HG02884 (cell line): Measurements from ENCODE around the gene PLEKHF1.

Experiments used
- ATAC-seq: cut with Tn5 transposase; IDR thresholded peaks from one replicate; pipeline ENCODE4 v1.9.1; 2021; ENCODE audit warnings: mild to moderate bottlenecking, moderate library complexity; ENCODE audit not compliant: unreplicated experiment

Gene PLEKHF1

GRCh38 chr19:29677001-29677817 is 11.9 kb downstream of the PLEKHF1 start:
- no peak for ATAC-seq

GRCh38 chr19:29678484-29679106 is 13.3 kb downstream of the PLEKHF1 start:
- no peak for ATAC-seq

- ATAC-seq: no peak
These were observed 14.4 kb downstream of the PLEKHF1 start for GRCh38 chr19:29679598-29680210.

GRCh38 chr19:29680447-29680846 is 15.2 kb downstream of the PLEKHF1 start:
- no peak for ATAC-seq

GRCh38 chr19:29680937-29681336 is 15.7 kb downstream of the PLEKHF1 start:
- ATAC-seq: no peak

- ATAC-seq: no peak
These were observed 16.4 kb downstream of the PLEKHF1 start for GRCh38 chr19:29681422-29682235.

GRCh38 chr19:29682236-29682895 is 17.1 kb downstream of the PLEKHF1 start:
- no peak for ATAC-seq

- ATAC-seq: no peak
These were observed 17.7 kb downstream of the PLEKHF1 start for GRCh38 chr19:29683009-29683408.

GRCh38 chr19:29685326-29685725 is 20.1 kb downstream of the PLEKHF1 start:
- no peak for ATAC-seq

GRCh38 chr19:29686285-29686805 is 21.1 kb downstream of the PLEKHF1 start:
- ATAC-seq: no peak

GRCh38 chr19:29687244-29687896 is 22.1 kb downstream of the PLEKHF1 start:
- ATAC-seq: no peak

GRCh38 chr19:29687897-29688728 is 22.9 kb downstream of the PLEKHF1 start:
- ATAC-seq: no peak

GRCh38 chr19:29690842-29691241 is 25.6 kb downstream of the PLEKHF1 start:
- no peak for ATAC-seq

- no peak for ATAC-seq
These were observed 28.9 kb downstream of the PLEKHF1 start for GRCh38 chr19:29694161-29694560.

- ATAC-seq: peak; percentile 87
These were observed 29.7 kb downstream of the PLEKHF1 start for GRCh38 chr19:29694669-29695627.

- ATAC-seq: no peak
These were observed 30.7 kb downstream of the PLEKHF1 start for GRCh38 chr19:29695765-29696564.

- ATAC-seq: no peak
These were observed 31.2 kb downstream of the PLEKHF1 start for GRCh38 chr19:29696565-29696846.
